ENCODE data around the gene SLC35E1. TPM values are rescaled to one million over a fixed set of nuclear protein-coding genes. Genes with fewer than 3 reads are reported as not detected.

Gene SLC35E1
- total RNA-seq, 1 donor from 2014 or later, result 52.9 TPM

GRCh38 chr19:16504271-16504670 lies 67.9 kb downstream of the SLC35E1 start:
- intact Hi-C loops (cut with micrococcal nuclease), result no loop called here

Other genes starting within 250 kb of the SLC35E1 start
- gene KLF2, start 247.6 kb downstream of the SLC35E1 start, total RNA-seq, result 216 and 219 TPM in 2 replicates
- 37.9 and 38.4 TPM in 2 replicates for gene EPS15L1, start 100.4 kb downstream of the SLC35E1 start, total RNA-seq
- 0.18 TPM in 1 of 2 replicates, not detected in the other for gene CALR3, start 76.2 kb downstream of the SLC35E1 start, total RNA-seq
- 2.8 and 3.4 TPM in 2 replicates for gene C19orf44, start 76.0 kb downstream of the SLC35E1 start, total RNA-seq
- 73.5 and 74.4 TPM in 2 replicates for gene CHERP, start 30.0 kb downstream of the SLC35E1 start, total RNA-seq
- gene MED26, start 55.8 kb upstream of the SLC35E1 start, total RNA-seq, result 15.5 and 15.8 TPM in 2 replicates
- gene SMIM7, start 87.7 kb upstream of the SLC35E1 start, total RNA-seq, result 69.1 and 69.5 TPM in 2 replicates
- gene TMEM38A, start 88.7 kb upstream of the SLC35E1 start, total RNA-seq, result 2.8 and 3.4 TPM in 2 replicates
- not detected in 2 replicates for gene NWD1, start 147.4 kb upstream of the SLC35E1 start, total RNA-seq